Progenitor cell of endocrine pancreas (in vitro differentiated cells): Measurements from ENCODE around the gene FRY. TPM values are rescaled to one million over a fixed set of nuclear protein-coding genes. Genes with fewer than 3 reads are reported as not detected.

Source experiments
- DNase-seq: peaks from one replicate; pipeline ENCODE4 v3.0.0; 2021; ENCODE audit warnings: low spot score; ENCODE audit not compliant: unreplicated experiment
- H3K27ac Mint-ChIP-seq: 2 replicates; pipeline ENCODE4 v1.8.0; 2021; ENCODE audit warnings: mild to moderate bottlenecking, moderate library complexity, mixed read lengths
- H3K27me3 Mint-ChIP-seq: 2 replicates; pipeline ENCODE4 v1.8.0; 2021; ENCODE audit warnings: mixed read lengths
- H3K36me3 Mint-ChIP-seq: 2 replicates; pipeline ENCODE4 v1.8.0; 2022; ENCODE audit warnings: mixed read lengths; ENCODE audit not compliant: insufficient read depth
- H3K4me1 Mint-ChIP-seq: 2 replicates; pipeline ENCODE4 v1.8.0; 2021; ENCODE audit warnings: low read depth, mixed read lengths
- H3K4me3 Mint-ChIP-seq: 2 replicates; pipeline ENCODE4 v1.8.0; 2021; ENCODE audit warnings: low read depth, mild to moderate bottlenecking, moderate library complexity, mixed read lengths
- H3K9me3 Mint-ChIP-seq: 2 replicates; pipeline ENCODE4 v1.8.0; 2021; ENCODE audit warnings: low read depth, mixed read lengths
- total RNA-seq: library from RNA; stranded (reverse); gene quantifications from 2 replicates; pipeline ENCODE4 v1.2.1, GENCODE V29; 2021
- TF ChIP-seq, protein P1 (sequence below): fragments of 200-600 bp; sonication (generic); IDR thresholded peaks from one replicate; pipeline ENCODE4 v1.5.0; 2021; ENCODE audit warnings: antibody characterized with exemption, mild to moderate bottlenecking; ENCODE audit not compliant: unreplicated experiment

Gene FRY
- total RNA-seq, 1 donor from 2014 or later: 14.3 TPM

DNA sequence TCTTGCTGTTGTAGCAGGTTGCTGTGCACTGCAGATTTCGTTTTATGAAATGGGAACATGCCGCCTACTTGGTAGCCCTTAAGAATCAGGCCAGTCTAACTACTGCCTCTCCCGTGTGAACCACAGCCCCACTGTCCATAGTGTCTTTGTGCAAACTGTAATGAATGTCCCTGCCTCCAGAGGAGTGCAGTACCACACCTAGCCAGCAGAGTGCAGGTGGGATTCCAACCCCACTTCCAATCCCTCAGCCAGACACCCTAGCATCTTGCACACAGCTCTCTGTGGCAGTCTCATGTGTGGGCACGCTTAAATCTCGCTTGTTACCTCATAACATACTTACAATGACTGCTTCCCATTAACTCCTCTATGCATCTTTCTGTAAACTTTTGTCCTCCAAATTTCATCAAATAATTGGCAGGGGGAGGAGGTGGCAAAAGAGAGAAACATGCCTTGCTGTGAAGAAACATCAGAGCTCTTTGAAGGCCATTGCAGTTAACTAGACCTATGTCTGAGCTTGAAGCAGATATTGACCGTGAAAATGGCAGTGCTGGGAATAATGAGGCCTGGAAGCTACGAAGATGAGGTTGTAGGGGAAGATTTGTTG is 236.4 kb downstream of the FRY start:
- H3K27ac Mint-ChIP-seq: no peak overlapping the region
- no peaks in the 10 kb centered on the region for H3K9me3 Mint-ChIP-seq
- TF ChIP-seq, protein P1, sequence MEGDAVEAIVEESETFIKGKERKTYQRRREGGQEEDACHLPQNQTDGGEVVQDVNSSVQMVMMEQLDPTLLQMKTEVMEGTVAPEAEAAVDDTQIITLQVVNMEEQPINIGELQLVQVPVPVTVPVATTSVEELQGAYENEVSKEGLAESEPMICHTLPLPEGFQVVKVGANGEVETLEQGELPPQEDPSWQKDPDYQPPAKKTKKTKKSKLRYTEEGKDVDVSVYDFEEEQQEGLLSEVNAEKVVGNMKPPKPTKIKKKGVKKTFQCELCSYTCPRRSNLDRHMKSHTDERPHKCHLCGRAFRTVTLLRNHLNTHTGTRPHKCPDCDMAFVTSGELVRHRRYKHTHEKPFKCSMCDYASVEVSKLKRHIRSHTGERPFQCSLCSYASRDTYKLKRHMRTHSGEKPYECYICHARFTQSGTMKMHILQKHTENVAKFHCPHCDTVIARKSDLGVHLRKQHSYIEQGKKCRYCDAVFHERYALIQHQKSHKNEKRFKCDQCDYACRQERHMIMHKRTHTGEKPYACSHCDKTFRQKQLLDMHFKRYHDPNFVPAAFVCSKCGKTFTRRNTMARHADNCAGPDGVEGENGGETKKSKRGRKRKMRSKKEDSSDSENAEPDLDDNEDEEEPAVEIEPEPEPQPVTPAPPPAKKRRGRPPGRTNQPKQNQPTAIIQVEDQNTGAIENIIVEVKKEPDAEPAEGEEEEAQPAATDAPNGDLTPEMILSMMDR: peak; percentile 66
- H3K36me3 Mint-ChIP-seq: peaks cover 3% of the 10 kb centered on the region
- DNase-seq: peak; percentile 27
- no peak overlapping the region for H3K4me3 Mint-ChIP-seq
- no peaks in the 10 kb centered on the region for H3K4me1 Mint-ChIP-seq
- no peaks in the 10 kb centered on the region for H3K27me3 Mint-ChIP-seq

GRCh38 chr13:32272021-32272683 is 240.6 kb downstream of the FRY start:
- H3K36me3 Mint-ChIP-seq: peaks cover 3% of the 10 kb centered on the region
- H3K9me3 Mint-ChIP-seq: no peaks in the 10 kb centered on the region
- no peak overlapping the region for H3K27ac Mint-ChIP-seq
- no peaks in the 10 kb centered on the region for H3K4me1 Mint-ChIP-seq
- no peaks in the 10 kb centered on the region for H3K27me3 Mint-ChIP-seq
- DNase-seq: no peak
- no peak overlapping the region for H3K4me3 Mint-ChIP-seq
- TF ChIP-seq, protein P1: no peak

GRCh38 chr13:32277839-32278238 is 246.3 kb downstream of the FRY start:
- Mint-ChIP-seq H3K27ac (peak overlapping the region; percentile 56), H3K4me3 (no peak overlapping the region), H3K36me3 (no peaks in the 10 kb centered on the region), H3K4me1 (peaks cover 5% of the 10 kb centered on the region), H3K9me3 (no peaks in the 10 kb centered on the region), H3K27me3 (no peaks in the 10 kb centered on the region)
- TF ChIP-seq, protein P1: no peak
- no peak for DNase-seq

DNA sequence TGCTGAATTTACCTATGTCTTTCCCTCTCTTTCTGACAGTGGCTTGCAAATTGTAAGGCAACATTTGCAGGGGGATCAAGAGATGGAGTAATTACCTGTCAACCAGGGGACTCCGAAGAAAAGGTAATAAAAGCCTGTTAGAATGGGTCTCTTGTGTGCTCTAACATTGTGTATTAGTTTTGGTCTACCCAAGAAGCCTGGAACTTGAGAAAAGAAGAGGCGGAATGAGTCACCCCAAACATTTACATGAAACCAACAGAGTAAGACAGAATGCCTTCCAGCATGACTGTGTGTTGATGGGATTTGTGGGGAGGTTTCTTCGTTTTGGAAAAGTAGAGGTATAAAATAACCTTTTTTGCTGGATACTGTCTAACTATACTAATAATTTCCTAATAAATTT is 246.9 kb downstream of the FRY start:
- Mint-ChIP-seq H3K27ac (no peak overlapping the region), H3K4me1 (peaks cover 5% of the 10 kb centered on the region), H3K9me3 (no peaks in the 10 kb centered on the region), H3K27me3 (no peaks in the 10 kb centered on the region), H3K36me3 (no peaks in the 10 kb centered on the region), H3K4me3 (no peak overlapping the region)
- DNase-seq: no peak
- TF ChIP-seq, protein P1: no peak

DNA sequence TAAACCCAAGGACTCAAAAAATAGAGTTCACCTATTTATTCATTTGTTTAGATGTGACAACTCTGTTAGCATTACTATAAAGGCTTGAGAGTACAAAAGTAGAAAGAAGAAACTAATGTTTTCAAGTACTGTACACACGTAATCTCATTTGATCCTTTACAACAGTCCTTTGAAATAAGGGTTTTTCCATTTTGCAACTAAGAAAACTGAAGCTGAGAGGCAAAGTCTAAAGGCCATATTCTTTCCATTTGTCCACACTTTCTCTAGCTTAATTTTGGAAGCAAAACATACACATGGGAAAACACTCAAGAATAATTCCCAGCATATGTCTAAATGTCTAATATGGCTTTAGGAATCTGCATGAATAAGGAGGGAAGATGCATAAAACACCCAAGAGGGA is 249.5 kb downstream of the FRY start:
- no peak overlapping the region for H3K4me3 Mint-ChIP-seq
- no peak for DNase-seq
- no peaks in the 10 kb centered on the region for H3K36me3 Mint-ChIP-seq
- peaks cover 5% of the 10 kb centered on the region for H3K4me1 Mint-ChIP-seq
- TF ChIP-seq, protein P1: no peak
- no peak overlapping the region for H3K27ac Mint-ChIP-seq
- H3K27me3 Mint-ChIP-seq: no peaks in the 10 kb centered on the region
- H3K9me3 Mint-ChIP-seq: no peaks in the 10 kb centered on the region
